OCI-LY7 (cell line): ENCODE measurements around the gene KLK13.

Experiments used
- EZH2phosphoT487 ChIP-seq: fragments of 200-600 bp; sonication (generic); IDR thresholded peaks from 2 replicates; pipeline ENCODE4 v1.6.1; 2018; ENCODE audit warnings: low read depth, borderline replicate concordance, mild to moderate bottlenecking, mixed run types, antibody characterized with exemption, low read length, moderate library complexity, mixed read lengths
- TF ChIP-seq, protein P1 (sequence below): fragments of 200-600 bp; sonication (generic); conservative IDR thresholded peaks from 2 replicates; pipeline ENCODE4 v1.5.1; 2014; ENCODE audit warnings: mild to moderate bottlenecking, antibody characterized with exemption, low read length, moderate library complexity, mixed read lengths

GRCh38 chr19:51019544-51019925 is 45.4 kb downstream of the KLK13 start, which contains the start of gene KLK10:
- TF ChIP-seq, protein P1, sequence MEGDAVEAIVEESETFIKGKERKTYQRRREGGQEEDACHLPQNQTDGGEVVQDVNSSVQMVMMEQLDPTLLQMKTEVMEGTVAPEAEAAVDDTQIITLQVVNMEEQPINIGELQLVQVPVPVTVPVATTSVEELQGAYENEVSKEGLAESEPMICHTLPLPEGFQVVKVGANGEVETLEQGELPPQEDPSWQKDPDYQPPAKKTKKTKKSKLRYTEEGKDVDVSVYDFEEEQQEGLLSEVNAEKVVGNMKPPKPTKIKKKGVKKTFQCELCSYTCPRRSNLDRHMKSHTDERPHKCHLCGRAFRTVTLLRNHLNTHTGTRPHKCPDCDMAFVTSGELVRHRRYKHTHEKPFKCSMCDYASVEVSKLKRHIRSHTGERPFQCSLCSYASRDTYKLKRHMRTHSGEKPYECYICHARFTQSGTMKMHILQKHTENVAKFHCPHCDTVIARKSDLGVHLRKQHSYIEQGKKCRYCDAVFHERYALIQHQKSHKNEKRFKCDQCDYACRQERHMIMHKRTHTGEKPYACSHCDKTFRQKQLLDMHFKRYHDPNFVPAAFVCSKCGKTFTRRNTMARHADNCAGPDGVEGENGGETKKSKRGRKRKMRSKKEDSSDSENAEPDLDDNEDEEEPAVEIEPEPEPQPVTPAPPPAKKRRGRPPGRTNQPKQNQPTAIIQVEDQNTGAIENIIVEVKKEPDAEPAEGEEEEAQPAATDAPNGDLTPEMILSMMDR = no peak
- TF ChIP-seq EZH2phosphoT487 = no peak
